SU-DHL-6 (cell line): Measurements from ENCODE around the gene ZNF532.

Experiments
- EZH2phosphoT487 ChIP-seq: fragments of 200-600 bp; sonication (generic), shearing (Covaris generic); conservative IDR thresholded peaks from 2 replicates; pipeline ENCODE4 v1.6.1; 2018; ENCODE audit warnings: mild to moderate bottlenecking, antibody characterized with exemption, low read length, moderate library complexity, mixed read lengths
- TF ChIP-seq, protein P1 (sequence below): fragments of 200-600 bp; sonication (generic); IDR thresholded peaks from one replicate; pipeline ENCODE4 v1.5.1; 2017; ENCODE audit warnings: antibody characterized with exemption, mild to moderate bottlenecking, low read length, moderate library complexity; ENCODE audit not compliant: insufficient read depth, poor library complexity, severe bottlenecking

DNA sequence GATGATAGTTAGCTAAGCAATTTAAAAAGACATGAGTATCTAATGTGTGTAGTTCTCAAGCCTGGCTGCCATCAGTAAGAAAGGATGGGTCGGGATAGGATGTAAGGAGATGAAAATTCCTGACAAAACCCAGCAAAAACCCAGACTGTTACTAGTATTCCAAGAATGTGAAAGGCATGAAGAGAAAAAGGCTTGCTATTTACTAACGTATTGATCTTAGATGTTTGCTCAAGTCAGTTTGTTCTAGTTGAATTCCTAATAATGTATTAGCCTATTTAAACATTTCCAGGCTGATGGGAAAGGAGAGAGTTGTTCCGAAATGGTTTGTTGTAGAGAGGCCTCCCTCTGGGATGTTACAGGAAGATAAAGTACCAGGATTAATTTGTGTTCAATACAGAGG lies 88.2 kb downstream of the ZNF532 start:
- TF ChIP-seq, protein P1, sequence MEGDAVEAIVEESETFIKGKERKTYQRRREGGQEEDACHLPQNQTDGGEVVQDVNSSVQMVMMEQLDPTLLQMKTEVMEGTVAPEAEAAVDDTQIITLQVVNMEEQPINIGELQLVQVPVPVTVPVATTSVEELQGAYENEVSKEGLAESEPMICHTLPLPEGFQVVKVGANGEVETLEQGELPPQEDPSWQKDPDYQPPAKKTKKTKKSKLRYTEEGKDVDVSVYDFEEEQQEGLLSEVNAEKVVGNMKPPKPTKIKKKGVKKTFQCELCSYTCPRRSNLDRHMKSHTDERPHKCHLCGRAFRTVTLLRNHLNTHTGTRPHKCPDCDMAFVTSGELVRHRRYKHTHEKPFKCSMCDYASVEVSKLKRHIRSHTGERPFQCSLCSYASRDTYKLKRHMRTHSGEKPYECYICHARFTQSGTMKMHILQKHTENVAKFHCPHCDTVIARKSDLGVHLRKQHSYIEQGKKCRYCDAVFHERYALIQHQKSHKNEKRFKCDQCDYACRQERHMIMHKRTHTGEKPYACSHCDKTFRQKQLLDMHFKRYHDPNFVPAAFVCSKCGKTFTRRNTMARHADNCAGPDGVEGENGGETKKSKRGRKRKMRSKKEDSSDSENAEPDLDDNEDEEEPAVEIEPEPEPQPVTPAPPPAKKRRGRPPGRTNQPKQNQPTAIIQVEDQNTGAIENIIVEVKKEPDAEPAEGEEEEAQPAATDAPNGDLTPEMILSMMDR = no peak
- TF ChIP-seq EZH2phosphoT487 = no peak
